Hematopoietic multipotent progenitor cell (in vitro differentiated cells): ENCODE data around the gene TRPM6. TPM values are rescaled to one million over a fixed set of nuclear protein-coding genes. Genes with fewer than 3 reads are reported as not detected.
"Not testable (repeated sequence)": the region's sequence is repeated elsewhere in the genome, so short reads cannot be mapped to it uniquely, and the experiment has no call there.

Experiments
- DNase-seq, 3 donors: peaks; one replicate each; pipeline ENCODE4 v3.0.0-alpha.2; 2011 to 2015; ENCODE audit warnings: low read depth in 2 of 3, low spot score in 2 of 3
- total RNA-seq: library from RNA; depleted of rRNA; stranded (reverse); fragments of >200 nt; gene quantifications from one replicate; pipeline ENCODE4 v1.2.3, GENCODE V29; 2012

TRPM6 gene
- total RNA-seq, 1 donor: under 0.01 TPM

DNA sequence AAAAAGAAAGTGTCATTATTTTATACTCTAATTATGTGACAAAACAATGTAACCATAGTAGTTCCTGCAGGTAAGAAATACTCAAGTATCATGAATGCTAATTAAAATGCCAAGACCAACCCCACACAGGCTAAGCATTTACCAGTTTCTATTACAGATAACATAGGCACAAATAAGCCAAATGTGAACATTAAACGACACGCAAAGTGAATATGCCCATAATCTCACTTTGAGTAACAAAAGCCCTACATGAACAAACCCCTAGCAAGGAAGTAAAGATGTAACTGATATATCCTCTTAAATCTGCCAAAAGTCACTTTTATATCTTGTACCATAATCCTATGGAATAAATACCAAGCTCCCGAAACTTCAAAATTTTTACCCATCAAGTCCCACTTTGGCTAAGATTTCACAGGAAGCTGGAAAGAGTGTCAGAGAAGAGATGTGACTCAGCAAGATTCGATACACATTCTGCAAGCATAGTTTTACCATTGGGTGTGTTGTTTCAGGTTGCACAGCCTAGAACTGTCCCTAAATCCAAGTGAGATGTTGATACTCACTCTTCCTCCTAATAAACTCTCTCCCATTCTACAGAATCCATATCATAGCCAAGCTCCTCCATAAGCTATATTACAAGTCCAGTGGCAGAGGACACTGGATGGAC, 28.8 kb downstream of the TRPM6 start:
- no peak for DNase-seq

DNA sequence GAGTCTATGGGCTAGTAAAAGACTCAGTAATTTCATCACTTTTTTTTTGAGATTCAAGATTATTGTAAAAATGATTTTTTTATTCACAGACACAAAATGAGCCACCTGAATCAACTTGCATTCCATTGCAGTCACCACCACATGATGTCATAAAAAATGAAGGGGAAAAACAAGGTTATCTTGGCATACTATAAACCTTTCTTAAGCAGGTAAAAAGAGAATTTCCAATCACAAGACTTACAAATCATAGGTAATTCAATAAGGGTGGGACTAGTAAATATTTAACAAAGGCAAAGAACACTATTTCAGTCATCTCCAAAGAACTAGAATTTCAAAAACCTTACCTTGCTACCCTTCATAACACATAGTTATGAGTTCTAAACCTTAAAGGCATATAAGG, 30.7 kb downstream of the TRPM6 start:
- DNase-seq: no peak

- no peak for DNase-seq
Observed at GRCh38 chr9:74855072-74855471, 32.6 kb downstream of the TRPM6 start.

DNA sequence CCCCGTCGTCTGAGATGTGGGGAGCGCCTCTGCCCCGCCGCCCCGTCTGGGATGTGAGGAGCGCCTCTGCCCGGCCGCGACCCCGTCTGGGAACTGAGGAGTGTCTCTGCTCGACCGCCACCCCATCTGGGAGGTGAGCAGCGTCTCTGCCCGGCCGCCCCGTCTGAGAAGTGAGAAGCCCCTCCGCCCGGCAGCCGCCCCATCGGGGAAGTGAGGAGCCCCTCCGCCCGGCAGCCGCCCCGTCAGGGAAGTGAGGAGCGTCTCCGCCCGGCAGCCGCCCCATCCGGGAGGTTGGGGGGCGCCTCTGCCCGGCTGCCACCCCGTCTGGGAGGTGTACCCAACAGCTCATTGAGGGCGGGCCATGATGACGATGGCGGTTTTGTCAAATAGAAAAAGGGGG, 34.7 kb downstream of the TRPM6 start:
- not testable (repeated sequence) for DNase-seq

DNA sequence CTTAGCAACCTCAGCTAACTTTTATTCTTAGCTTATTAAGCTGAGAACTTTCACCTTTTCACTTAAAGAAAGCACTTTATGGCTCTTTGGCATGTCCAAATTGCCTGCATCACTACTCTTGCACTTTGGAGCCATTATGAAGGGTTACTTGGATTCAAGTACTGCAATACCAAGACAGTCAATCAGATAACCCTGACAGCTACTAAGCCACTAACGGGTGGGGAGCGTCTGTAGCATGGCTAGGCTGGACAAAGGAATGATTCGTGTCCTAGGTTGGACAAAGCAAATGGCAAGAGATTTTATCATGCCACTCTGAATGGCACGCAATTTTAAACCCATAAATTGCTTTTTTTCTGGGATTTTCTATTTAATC, 39.6 kb downstream of the TRPM6 start:
- no peak for DNase-seq

DNA sequence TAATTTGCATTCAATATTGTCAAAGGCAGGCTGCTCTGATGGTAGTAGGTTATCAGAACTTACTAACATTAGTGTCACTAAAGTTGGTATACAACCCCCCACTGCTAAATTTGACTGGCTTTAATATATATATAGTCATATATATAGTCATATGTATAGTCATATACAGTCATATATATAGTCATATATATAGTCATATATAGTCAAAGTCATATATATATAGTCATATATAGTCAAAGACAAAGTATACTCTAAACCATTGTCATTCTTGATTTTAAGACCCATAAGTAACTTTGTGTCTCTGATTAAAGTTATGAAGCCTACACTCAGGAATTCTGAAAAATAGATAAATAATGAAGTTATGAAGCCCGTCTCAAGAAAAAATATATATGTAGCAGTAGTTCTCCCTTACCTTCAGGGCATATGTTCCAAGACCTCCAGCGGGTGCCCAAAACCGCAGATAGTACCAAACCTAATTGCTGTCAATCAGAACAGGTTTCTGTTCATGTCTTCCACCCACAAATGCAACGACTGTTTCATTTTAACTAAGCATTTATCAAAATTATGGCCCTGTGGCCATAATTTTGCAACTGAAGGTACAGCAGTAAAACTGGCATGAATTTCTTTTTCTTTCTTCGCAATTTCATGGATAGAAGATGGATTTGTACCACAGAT, 40.1 kb downstream of the TRPM6 start:
- no peak for DNase-seq

GRCh38 chr9:74846766-74847165, 41.0 kb downstream of the TRPM6 start:
- DNase-seq: no peak

- no peak for DNase-seq
Observed at GRCh38 chr9:74838351-74838750, 49.4 kb downstream of the TRPM6 start.

DNA sequence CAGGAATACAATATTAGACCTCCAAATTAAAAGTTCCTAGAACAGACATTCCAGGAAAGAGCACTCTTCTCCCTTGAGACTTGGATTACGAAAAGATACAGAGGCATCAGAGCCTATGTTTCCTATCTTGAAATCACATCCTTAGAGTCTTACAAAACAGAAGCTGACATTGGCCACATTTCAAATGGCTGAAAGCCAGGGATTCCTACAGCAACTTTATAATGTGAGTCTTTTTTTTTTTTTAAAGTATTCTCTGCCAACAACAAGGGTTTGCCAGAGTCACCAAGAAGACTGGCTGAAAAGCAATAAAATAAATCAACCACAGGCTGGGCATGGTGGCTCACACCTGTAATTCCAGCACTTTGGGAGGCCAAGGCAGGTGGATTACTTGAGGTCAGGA, 63.1 kb downstream of the TRPM6 start:
- DNase-seq: peak in 1 of 3 donors; percentile 4

DNA sequence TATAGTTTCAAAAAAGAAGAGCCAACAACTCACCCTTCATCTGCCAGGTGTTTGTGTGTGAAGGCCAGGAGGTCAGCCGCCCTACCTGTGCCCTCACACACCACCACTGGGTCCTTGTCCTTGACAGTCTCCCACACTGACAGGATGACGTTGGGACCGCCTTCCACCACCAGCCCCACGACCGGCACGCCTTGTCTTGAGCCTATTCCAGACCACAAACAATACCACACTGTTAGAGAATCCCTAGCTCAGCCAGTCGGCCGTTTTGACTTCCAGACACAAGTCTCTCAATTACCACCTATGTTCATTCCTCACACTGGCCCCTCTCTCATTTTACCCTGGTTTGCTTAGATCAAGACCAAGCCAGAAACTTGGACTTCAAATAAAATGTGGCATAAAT, 66.1 kb downstream of the TRPM6 start:
- no peak for DNase-seq

GRCh38 chr9:74817816-74818215, 69.9 kb downstream of the TRPM6 start:
- DNase-seq: no peak

DNA sequence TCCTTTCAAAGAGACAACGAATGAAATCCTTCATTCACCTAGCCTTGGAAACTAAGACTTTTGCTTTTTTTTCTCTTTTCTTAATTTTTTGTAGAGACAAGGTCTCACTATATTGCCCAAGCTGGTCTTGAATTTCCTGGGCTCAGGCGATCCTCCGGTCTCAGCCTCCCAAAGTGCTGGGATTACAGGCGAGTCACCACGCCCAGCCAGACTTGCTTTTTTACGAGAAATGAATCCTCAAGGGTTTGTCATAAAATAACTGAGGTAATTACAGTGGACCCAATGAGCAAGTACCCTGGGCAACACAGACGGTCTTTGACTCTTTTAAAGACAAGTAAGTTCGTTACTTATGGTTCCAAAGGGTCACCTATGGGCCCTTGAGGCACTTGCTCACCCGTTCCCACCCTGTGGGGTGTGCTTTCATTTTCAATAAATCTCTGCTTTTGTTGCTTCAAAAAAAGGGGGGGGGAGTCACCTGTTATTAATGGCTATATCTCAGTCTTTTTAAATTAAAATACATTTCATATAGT, 70.4 kb downstream of the TRPM6 start:
- no peak for DNase-seq

- no peak for DNase-seq
Observed at GRCh38 chr9:74810200-74810599, 77.5 kb downstream of the TRPM6 start.

GRCh38 chr9:74804018-74804385, 83.7 kb downstream of the TRPM6 start:
- no peak for DNase-seq

DNA sequence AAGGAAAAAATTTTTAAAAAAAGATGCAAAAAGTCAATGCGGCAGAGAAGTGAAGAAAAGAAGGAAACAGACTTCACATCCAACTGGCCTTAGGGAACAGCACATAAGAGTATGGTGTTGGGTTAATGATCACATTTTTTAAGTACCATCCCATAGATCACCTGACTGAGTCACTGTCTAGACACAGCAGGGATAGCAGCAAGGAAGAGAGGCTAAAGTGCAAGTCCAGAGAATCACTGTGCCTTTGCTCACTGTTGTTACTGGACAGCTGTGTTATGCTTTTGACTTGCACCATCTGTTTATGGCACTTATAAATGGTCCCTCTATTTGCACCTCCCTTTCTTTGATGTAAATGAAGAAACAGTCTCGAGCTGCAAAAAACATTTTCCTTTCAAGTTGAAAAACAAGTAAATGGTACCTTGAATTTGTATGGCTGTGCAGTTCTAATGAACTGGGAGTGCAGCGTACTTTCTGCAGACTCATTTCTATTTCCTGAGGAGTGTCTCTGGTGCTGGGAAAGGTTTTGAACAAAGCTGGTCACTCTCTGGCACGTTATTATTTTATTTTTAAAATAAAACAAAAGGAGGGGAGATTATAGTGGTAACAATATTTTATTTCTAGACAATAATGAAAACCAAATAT, 84.2 kb downstream of the TRPM6 start:
- DNase-seq: no peak

DNA sequence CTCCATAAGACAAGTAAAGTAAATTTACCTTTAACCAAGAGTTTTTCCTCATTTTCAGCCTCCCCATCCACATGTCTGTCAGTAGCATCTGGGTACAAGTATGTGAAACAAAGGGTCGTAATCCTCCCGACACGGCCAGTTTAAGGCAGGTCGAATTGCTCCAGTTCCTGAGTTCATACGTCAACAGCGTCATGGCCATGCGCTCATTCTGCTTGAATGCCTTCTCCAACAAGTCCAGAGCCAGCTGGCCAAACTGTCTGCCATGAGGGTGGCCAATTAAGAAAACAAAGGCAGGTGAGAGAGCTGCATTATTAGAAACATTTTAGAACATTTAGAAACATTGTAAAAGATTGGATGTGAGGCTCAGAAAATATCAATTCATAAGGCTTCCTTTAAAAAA, 87.5 kb downstream of the TRPM6 start:
- no peak for DNase-seq

- DNase-seq: no peak
Observed at GRCh38 chr9:74795803-74796202, 91.9 kb downstream of the TRPM6 start.

DNA sequence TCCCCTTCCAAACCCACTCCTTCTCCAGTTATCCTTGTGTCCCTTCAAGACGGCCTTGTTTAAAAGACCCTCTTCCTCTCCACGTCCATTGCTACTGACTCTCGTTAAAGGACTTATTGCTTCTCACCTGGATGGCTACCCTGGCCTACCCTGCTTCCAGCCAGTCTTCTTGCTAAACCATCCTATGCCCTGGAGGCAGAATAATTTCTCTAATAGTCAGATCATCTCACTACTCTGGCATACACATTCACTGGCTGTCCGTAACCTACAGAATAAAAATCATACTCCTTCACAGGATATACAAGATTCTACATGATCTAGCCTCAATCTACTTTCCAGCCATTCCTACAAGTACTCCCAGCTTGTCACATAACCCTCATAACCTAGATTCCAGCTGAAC, 92.6 kb downstream of the TRPM6 start:
- DNase-seq: no peak

- no peak for DNase-seq
Observed at GRCh38 chr9:74784506-74784905, 103.2 kb downstream of the TRPM6 start.

DNA sequence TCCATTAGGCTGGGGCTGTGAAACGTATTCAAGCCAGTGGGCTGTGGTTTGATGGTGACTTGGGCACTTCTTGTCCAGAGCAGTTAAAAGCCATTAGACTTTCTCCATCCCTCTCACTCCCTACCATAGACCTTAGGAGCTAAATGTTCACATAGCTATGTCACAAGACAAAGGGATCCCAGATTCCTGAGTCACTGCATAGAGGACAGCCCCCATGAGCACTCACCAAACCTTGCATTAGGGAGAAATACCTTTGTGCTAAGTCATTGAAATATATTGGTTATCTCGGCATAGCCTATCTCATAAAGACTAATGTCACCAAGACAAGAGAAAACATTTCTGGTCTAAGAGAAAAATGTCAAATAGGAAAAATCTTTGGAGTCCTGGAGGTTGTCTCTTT, 104.3 kb downstream of the TRPM6 start:
- no peak for DNase-seq

DNA sequence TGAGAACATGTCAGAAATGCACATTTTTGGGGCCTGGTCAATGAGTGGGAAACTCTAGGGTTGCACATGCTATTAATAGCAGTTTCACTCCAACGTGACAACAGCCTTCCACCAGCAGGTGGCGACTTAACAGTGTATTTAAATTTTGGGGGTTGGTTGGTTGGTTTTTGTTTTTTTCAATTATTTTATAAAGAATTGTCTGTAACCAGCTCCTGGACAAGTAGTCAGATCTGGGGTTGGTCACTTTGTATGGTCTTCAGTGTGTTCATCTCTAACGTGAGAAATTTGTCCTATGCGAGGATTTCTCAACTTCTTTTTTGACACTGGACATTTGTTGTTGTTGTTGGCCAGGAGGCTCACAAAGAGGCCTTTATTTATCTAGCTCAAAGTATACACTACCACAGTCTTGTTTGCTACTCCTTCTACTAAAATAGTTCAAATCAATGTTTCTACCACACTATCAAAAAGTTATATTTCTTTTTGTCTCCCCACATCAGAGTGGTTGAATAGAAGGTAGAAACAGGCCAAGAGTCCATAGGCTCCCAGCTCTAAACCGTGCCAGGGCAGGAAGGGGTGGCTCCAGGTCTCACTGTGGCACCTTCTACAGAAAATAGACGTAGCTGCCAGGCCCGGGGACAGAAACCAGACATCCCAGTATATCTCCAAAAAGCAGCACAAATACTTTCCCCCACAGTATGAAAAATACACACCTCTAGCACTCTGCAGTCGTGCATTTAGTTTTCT, 110.4 kb downstream of the TRPM6 start:
- DNase-seq: peak; percentile 25 to 85 (median 57)
